ENCODE data around the gene CFAP100. TPM values are rescaled to one million over a fixed set of nuclear protein-coding genes. Genes with fewer than 3 reads are reported as not detected.

Gene CFAP100
- total RNA-seq, 1 donor from 2014 or later: not detected

- ATAC-seq (ENCODE audit: poor library complexity): no peak
- no peak for DNase-seq
- intact Hi-C loops (cut with DNase I): no loop called here
Observed at GRCh38 chr3:126447456-126448106, 52.9 kb downstream of the CFAP100 start.

- intact Hi-C loops (cut with DNase I): no loop called here
- no peak for ATAC-seq (ENCODE audit: poor library complexity)
- no peak for DNase-seq
Observed at GRCh38 chr3:126448136-126448892, 53.6 kb downstream of the CFAP100 start.

- DNase-seq (no peak), ATAC-seq (ENCODE audit: poor library complexity) (no peak)
- intact Hi-C loops (cut with DNase I): no loop called here
Observed at GRCh38 chr3:126448893-126449180, 54.1 kb downstream of the CFAP100 start.

- ATAC-seq (ENCODE audit: poor library complexity): no peak
Observed at GRCh38 chr3:126449621-126450051, 54.9 kb downstream of the CFAP100 start.

GRCh38 chr3:126450219-126450618, 55.5 kb downstream of the CFAP100 start:
- no peak for ATAC-seq (ENCODE audit: poor library complexity)
- intact Hi-C loops (cut with DNase I): no loop called here
- DNase-seq: no peak

More at GRCh38 chr3:126449621-126450051, 54.9 kb downstream of the CFAP100 start:
- intact Hi-C loops (cut with DNase I): no loop called here
- DNase-seq: no peak

GRCh38 chr3:126450744-126451143, 56.0 kb downstream of the CFAP100 start:
- DNase-seq: no peak
- ATAC-seq (ENCODE audit: poor library complexity): no peak

GRCh38 chr3:126451511-126451910, 56.8 kb downstream of the CFAP100 start:
- DNase-seq: no peak

More at GRCh38 chr3:126450744-126451143, 56.0 kb downstream of the CFAP100 start:
- intact Hi-C loops (cut with DNase I): no loop called here

GRCh38 chr3:126452213-126452612, 57.5 kb downstream of the CFAP100 start:
- DNase-seq (no peak), ATAC-seq (ENCODE audit: poor library complexity) (no peak)
- intact Hi-C loops (cut with DNase I): no loop called here

More at GRCh38 chr3:126451511-126451910, 56.8 kb downstream of the CFAP100 start:
- ATAC-seq (ENCODE audit: poor library complexity): peak; percentile 8
- intact Hi-C loops (cut with DNase I): no loop called here

GRCh38 chr3:126454025-126454424, 59.3 kb downstream of the CFAP100 start:
- DNase-seq: no peak
- no peak for ATAC-seq (ENCODE audit: poor library complexity)
- intact Hi-C loops (cut with DNase I): no loop called here

GRCh38 chr3:126454437-126455198, 59.9 kb downstream of the CFAP100 start:
- DNase-seq (no peak), ATAC-seq (ENCODE audit: poor library complexity) (no peak)
- intact Hi-C loops (cut with DNase I): no loop called here

- intact Hi-C loops (cut with DNase I): no loop called here
- no peak for DNase-seq
- ATAC-seq (ENCODE audit: poor library complexity): peak; percentile 16
Observed at GRCh38 chr3:126456211-126456610, 61.5 kb downstream of the CFAP100 start.

- ATAC-seq (ENCODE audit: poor library complexity) (no peak), DNase-seq (no peak)
- intact Hi-C loops (cut with DNase I): no loop called here
Observed at GRCh38 chr3:126456766-126457388, 62.2 kb downstream of the CFAP100 start.

- DNase-seq (no peak), ATAC-seq (ENCODE audit: poor library complexity) (no peak)
- intact Hi-C loops (cut with DNase I): no loop called here
Observed at GRCh38 chr3:126459111-126459762, 64.5 kb downstream of the CFAP100 start.

GRCh38 chr3:126459763-126460127, 65.0 kb downstream of the CFAP100 start:
- ATAC-seq (ENCODE audit: poor library complexity): no peak
- intact Hi-C loops (cut with DNase I): no loop called here
- DNase-seq: no peak

GRCh38 chr3:126460381-126460780, 65.7 kb downstream of the CFAP100 start:
- ATAC-seq (ENCODE audit: poor library complexity) (no peak), DNase-seq (no peak)
- intact Hi-C loops (cut with DNase I): no loop called here

GRCh38 chr3:126461450-126462070, 66.9 kb downstream of the CFAP100 start:
- peak; percentile 11 for ATAC-seq (ENCODE audit: poor library complexity)

GRCh38 chr3:126463521-126463920, 68.8 kb downstream of the CFAP100 start:
- ATAC-seq (ENCODE audit: poor library complexity) (no peak), DNase-seq (no peak)
- intact Hi-C loops (cut with DNase I): no loop called here

More at GRCh38 chr3:126461450-126462070, 66.9 kb downstream of the CFAP100 start:
- intact Hi-C loops (cut with DNase I): no loop called here
- no peak for DNase-seq

GRCh38 chr3:126464093-126464492, 69.4 kb downstream of the CFAP100 start:
- DNase-seq (no peak), ATAC-seq (ENCODE audit: poor library complexity) (no peak)
- intact Hi-C loops (cut with DNase I): no loop called here
